OCI-M1 (cell line): ENCODE data around the gene FASN.

ENCODE experiments used
- DNase-seq: peaks from one replicate; lab custom pipeline; 2025; lab: John Stamatoyannopoulos, UW

Gene FASN

GRCh38 chr17:82087961-82088837, 9.8 kb downstream of the FASN start:
- no peak for DNase-seq

DNA sequence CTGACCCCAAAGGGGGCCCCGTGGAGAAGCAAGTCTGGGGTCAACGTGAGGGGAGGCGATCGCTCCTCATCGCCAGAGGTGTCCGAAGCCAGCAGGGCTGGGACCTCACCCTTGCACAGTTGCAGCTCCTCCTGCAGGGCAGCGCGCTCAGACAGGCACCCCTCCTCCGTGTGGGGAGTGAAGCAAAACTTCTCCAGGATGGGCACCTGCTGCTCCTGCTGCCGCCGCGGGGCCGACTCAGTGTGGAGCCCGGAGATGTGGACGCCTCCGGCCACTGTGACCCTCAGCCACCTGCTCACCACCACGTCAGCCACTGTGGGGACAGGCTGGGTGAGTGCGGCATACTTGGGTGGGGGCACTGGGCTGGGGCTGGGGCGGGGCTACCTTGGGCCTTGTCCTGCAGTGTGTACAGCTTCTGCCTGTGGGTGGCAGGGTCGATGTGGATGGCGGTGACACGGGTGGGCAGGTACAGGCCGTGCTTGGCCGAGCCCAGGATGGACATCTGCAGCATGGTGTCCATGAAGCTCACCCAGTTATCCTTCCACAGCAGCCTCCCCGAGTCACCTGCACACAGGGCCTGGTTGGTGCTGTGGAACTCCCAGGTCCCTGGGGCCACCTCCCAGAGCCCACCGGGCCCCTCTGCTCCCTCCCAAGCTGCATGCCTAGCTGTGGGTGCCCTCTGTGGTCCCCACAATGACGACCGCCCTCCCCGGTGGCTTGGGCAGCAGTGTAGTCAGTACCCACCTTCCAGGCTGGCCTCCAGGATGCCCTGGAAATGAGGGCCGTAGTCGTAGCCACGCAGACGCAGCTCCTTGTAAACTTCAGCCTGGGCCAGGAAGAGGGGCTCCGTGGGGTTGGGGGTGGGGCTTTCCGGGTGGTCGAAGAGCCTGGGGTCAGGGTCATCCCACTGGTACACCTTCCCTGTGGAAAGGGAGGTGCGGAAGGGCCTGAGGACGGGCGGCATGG, 10.8 kb downstream of the FASN start:
- DNase-seq, result no peak

DNA sequence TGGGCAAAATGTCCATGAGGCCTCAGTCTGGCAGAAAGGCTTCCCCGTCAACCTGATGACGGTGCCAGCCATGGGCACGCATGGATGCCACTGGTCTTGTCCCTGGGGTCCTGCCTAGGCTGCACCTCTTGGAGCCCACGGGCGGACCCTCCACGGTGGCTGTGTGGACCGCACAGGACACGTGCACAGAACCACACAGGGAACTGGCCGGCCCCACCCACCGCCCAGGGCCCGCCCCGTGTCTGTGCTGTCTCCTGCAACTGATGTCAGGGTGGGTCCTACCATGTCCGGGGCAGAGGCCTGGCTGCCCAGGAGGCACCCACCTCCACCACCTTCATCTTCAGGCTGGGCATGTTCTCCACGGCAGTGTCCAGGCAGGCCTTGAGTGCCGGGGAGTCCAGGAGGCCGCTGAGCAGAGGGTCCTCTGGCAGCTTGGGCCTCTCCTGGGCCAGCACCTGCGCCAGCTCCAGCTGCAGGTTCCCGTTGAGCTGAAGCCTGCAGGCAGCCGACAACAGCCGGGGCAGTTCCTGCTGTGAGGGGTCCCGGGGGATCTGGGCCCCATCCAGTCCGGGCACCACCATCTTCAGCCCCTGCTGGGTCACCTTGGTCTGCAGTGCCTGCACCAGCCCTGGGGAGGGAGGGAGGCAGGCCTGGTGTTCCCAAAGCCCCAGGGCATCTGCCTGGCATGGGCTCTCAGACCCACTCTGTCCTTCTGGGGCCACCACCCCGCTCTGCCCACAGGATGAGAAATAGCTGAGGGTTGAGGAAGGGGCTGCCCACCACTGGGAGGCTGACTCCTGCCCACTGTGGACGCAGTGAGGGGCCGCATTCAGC, 11.9 kb downstream of the FASN start:
- DNase-seq, result no peak

DNA sequence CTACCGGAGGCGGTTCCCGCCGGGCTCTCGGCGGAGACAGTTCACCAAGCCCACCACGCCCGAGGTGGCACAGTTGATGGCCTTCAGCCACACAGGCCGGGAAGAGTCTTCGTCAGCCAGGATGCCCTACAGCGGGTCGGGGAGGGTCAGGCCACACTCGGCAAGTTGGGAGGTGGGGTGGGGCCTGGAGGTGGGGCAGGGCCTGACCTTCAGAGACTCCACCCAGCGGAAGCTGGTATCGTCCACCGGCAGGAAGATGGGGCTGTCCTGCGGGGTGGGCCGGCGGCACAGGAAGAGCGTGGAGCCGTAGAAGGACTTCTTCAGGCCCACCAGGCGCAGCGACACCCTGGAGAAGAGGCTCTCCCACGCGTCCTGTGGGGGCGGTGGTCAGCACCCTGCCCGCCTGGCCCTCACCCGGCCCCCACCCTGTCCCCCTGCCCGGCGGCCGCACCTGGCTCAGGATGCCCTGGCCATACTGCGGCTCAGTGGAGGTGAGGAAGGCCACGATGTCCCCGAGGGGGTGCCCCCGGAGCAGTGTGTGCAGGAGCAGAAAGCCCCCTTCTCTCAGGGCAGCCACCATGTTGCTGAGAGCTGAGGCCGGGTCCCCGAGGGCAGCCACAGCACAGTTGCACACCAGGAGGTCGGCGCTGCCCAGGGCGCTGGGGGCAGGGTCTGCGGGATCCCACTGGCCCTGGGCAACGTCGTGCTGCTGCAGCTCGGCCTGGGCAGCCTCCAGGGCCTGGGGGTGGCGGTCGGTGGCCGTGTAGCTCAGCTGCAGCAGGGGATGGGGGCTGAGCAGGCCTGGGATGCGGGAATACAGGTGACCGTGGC, 12.8 kb downstream of the FASN start:
- no peak for DNase-seq

DNA sequence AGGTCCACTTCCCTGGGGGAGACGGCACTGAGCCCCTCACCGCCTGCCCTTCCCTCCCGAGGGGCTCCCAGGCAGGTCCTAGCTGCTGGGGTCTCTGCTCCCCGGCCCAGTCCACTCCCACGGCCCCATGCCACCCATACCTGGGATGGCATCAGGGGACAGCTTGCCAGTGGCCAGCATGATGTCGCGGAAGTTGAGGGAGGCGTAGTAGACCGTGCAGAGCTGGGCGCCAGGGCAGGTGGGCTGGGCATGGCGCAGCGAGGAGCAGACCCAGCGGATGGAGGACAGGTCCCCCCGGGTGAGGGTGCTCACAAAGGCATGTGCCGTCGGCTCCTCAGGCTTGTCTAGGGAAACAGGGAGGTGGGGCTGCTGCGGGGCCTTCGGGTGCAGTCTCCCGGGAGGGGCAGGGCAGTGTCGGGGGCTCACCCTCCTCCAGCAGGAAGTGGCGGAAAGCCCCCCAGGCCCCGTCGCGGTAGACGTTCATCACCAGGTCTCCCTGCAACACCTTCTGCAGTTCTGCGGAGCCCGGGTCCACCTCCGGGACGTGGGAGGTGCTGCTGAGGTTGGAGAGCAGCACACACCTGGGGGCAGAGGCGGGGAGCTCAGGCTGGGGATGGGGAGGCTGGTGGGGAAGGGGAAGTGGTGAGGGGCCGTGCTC, 13.5 kb downstream of the FASN start:
- no peak for DNase-seq

GRCh38 chr17:82083533-82084359, 14.3 kb downstream of the FASN start:
- no peak for DNase-seq

DNA sequence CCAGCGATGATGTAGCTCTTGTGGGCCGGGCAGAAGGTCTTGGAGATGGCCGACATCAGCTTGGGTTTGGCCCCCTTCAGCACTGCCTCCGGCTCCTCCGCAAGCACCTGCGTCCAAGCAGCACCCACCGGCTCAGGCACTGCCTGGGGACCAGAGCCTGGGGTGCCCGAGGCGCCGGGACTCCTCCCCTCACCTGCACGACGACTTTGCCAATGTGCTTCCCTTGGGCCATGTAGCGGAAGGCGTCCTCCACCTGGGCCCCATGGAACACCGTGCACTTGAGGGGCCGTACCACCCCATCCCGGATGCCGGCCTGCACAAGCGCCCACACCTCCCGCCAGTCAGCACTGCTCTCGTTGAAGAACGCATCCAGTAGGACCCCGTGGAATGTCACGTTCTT, 15.0 kb downstream of the FASN start:
- no peak for DNase-seq

- no peak for DNase-seq
Observed at GRCh38 chr17:82082456-82082855, 15.6 kb downstream of the FASN start.

- no peak for DNase-seq
Observed at GRCh38 chr17:82081966-82082365, 16.1 kb downstream of the FASN start.

DNA sequence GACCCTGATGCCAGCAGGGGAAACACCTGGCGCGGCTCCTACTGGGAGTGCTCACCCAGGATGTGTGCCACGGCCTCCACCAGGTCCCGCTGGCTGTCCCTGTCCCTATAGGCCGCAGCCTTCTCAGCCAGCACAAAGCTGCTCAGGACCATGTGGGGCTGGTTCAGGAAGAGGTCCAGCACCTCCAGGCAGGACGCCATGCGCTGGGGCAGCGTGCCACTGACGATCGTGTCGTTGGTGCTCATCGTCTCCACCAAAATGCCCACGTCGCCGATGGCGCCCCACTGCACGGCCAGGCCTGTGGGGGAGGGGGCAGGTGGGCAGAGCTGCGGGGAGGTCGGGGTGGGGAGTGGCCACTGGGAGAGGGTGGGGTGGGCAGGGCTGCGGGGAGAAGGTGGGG, 16.5 kb downstream of the FASN start:
- DNase-seq, result no peak

- DNase-seq, result no peak
Observed at GRCh38 chr17:82080789-82081464, 17.1 kb downstream of the FASN start.

GRCh38 chr17:82080048-82080788, 17.8 kb downstream of the FASN start:
- no peak for DNase-seq

GRCh38 chr17:82079001-82079677, 18.9 kb downstream of the FASN start:
- DNase-seq, result no peak

DNA sequence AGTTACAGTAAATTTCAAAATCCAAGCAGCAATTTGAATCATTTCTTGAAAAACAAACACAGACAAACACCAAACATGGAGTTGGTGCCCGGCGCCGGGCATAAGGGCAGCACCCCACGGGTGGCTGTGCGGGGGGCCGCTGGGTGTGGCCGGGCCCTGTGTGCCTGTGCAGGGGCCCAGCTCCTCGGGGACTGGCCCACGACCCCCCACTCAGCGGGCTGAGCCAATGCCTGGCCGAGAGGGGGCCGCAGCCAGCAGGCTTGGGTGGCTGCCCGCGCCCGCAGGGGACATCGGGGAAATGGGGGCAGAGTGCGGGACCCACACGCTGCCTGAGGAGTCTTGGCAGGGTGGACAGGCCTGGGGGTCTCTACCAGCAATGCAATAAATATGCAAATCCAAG, 19.6 kb downstream of the FASN start:
- no peak for DNase-seq

- DNase-seq, result no peak
Observed at GRCh38 chr17:82077617-82078358, 20.2 kb downstream of the FASN start.

GRCh38 chr17:82076785-82077591, 21.0 kb downstream of the FASN start:
- DNase-seq, result no peak
